Measurements from ENCODE around the gene RB1.

The RB1 gene

DNA sequence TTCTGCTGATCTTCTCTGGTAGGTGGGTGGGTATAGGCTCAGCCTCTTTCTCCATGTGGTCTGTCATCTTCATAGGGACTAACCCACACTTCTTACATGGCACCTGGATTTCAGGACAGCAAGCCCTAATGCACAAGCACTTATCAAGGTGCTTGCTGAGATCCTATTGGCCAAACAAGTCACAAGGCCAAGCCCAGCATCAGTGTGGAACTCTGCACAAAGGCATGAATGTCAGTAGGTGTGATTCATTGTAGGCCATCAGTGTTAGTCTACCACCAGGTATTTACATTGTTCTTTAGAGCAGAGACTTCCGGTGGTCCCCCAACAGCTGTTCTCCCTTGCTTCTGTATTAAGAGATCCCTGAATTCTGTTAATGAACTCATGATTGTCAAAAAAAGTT is 8.3 kb upstream of the RB1 start:
- H3K4me3 ChIP-seq (ENCODE audit: low read depth, low read length): no peak overlapping the region
- DNase-seq (ENCODE audit: low read depth): no peak

DNA sequence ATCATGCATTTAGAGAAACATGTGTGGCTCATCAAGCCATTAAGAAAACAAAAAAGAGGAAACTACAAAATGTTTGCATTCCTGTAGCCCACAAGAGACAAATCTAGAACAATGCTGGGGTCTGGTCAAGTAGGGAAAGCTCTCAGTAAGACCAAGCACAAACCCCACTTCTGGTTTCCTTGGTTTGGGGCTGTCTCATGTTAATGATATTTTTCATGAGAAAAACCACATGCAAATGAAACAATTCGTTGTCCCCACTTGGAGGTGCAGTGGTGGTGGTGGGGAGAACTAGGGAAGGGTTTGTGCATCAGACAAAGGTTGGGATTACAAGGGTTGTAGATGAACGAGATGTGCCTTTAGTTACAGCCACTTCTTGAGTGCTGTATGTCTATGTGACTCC is 7.0 kb upstream of the RB1 start:
- H3K4me3 ChIP-seq (ENCODE audit: low read depth, low read length): no peak overlapping the region
- no peak for DNase-seq (ENCODE audit: low read depth)

DNA sequence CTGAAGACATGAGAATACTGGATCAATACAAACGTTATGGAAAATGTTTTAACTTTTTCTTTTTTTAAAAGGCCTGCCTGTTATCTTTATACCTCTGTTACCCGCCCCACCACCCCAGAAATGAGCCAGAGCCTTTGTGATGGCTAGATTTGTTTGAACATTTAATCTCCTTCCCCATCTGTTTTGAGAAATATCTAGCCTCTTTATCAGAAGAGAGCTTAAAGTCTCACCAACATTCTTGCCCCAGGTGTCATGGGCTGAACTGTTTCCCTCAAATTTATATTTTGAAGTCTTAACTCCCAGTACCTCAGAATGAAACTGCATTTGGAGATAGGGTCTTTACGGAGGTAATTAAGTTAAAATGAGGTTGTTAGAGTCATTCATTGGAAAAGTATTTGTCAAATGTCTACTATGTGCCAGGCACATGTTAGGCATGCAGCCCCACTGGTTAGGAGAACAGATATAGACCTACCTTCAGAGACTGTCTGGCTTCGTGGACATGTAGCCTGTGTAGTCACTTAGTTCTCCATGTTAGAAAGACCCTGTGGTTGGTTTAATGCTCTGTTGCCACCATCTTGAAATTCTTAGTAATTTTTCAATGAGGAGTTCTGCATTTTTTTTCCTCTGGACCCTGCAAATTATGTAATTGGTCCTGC is 6.3 kb upstream of the RB1 start:
- no peak overlapping the region for H3K4me3 ChIP-seq (ENCODE audit: low read depth, low read length)
- DNase-seq (ENCODE audit: low read depth): no peak

DNA sequence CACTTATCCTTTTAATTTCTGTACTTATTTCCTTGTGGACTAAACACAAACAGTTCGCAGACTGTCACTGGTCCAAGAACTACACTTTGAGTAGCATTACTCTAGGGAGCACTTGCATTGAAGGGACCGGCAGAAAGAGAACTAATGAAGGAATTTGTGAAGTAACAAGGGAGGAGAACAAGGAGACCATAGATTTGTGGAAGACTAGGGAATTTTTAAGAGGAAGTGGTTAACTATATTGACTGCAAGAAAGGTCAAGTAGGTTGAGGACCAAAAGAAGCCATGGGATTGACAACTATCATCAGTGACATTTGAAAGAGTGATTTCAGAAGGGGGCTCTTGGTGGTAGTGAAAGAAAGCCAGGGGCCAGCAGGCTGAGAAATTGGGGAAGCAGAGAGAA is 4.0 kb upstream of the RB1 start:
- no peak for DNase-seq (ENCODE audit: low read depth)
- H3K4me3 ChIP-seq (ENCODE audit: low read depth, low read length): no peak overlapping the region

DNA sequence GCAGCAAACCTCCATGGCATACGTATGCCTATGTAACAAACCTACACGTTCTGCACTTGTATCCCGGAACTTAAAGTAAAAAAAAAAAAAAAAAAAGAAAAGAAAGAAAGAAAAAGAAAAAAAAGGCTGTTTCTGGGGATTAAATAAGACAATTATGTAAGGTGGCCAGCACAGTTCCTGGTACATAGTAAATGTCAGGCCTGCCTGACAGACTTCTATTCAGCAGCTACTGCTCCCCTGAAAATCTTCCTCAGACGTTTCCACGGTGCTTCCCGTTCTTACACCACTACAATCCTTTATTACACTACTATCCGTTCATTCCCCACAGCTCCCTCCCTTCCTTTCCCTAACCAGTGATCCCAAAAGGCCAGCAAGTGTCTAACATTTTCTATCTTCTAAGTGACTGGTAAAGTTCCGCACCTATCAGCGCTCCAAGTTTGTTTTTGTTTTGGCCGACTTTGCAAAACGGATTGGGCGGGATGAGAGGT is 636 bp upstream of the RB1 start:
- DNase-seq (ENCODE audit: low read depth): no peak
- H3K4me3 ChIP-seq (ENCODE audit: low read depth, low read length): peak overlapping the region; percentile 79

DNA sequence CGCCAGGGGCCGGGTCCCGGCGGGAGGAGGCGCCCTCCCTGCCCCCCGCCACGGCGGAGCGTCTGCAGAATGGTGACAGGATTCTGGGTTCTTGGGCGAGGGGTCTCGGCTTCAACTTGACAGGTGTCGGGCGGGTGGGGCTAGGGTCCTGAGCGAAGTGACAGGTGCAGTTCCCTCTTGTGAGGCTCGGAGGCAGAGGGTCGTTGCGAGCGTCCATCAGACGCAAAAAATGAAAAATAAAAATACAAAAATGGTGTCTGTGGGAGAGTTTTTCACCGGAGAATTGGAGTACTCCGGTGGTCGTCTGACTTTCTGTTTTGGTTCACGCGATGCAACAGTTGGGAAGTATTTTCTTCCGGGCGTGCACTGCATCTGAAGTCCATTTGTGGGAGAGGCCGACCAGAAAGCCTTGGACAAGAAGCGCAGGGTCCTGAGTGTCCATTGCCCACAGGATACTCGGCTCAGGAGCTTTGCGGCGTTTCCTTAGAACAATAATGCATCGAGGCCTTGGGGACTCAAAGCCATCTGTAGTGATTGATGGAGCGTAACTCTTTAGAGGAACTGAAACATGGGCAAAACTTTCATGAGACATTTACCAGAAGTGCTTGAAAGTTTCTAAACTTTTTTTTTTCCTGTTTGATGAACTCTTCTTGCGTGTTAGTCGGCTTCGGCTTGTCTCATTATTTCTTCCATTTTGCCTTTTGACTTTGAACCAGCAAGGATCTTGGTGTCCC is 759 bp downstream of the RB1 start:
- H3K4me3 ChIP-seq (ENCODE audit: low read depth, low read length): peak overlapping the region; percentile 79
- peak; percentile 10 for DNase-seq (ENCODE audit: low read depth)

DNA sequence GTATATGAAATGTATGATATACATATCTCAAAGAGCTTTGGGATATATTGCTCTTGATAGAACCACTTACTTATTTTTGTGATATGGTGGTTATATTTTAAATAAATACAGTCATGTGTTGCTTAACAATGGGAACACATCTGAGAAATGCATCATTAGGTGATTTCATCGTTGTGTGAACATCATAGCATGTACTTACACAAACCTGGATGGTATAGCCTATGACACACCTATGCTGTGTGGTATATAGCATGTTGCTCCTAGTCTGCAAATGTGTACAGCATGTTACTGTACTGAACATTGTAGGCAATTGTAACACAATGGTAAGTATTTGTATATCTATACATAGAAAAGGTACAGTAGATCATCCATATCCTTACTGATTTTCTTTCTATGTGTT is 7.7 kb downstream of the RB1 start:
- H3K4me3 ChIP-seq (ENCODE audit: low read depth, low read length): no peak overlapping the region
- no peak for DNase-seq (ENCODE audit: low read depth)

DNA sequence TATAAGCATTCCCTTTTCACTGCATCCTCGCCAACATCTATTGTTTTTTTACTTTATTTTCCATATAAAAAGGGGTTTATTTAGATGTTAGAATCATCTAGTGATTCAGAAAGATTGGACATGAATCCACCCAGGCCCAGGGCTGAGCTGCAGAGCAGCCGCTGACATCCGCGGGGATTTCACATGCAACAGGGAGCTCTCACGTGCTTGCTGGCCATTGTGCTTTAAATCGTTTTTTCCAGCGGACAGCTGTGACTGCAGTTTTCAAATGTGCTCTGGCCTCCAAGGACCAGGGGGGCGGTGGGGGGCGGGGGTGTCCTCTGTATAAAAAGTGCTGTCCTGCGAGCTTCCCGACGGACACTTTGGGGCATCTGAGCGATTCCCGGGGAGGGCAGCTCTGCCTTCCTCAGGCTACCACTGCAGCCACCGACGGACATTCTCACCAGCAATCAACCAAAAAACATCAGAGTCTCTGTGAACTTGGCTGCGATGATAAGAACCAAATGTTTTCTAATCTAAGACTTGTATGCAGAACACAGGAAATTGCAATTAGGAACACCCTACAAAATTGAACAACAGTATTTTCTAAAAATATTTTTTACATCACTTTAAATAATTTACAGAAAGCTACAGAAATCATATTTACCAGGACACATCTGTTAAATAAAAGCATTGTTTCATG is 12.6 kb downstream of the RB1 start:
- no peak overlapping the region for H3K4me3 ChIP-seq (ENCODE audit: low read depth, low read length)
- DNase-seq (ENCODE audit: low read depth): peak; percentile 3

DNA sequence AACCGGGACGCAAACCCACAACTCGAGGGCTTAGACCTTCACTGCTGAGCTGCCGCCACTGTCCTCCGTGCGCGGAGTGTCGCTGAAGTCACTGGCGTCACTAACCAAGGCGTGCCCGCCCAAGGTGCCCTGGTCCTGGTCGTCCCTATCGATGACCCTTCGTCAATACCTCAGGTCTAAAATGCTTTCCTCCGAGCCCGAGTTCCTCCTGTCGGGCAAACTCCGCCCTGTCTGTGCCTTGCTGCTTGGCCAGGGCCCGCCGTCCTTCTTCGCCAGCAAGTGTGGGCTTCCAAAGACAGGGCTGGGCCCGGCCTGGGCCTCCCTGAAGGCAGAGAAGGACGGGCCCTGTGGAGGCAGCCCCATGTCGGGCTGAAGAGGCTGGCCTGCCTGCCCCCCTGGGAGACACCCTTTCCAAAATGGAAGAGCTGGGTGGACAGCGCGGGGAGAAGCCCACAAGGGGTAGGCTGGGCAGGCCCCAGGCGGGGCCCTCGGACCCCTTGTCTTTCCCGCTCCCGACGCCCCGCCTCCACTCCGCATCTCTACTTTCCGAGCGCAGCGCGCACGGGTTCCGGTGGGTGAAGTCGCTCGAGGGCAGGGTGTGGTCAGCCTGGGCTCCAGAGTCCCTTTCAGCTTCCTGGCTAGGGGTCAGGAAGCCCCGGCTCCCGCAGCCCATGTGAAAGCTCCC is 13.4 kb downstream of the RB1 start:
- DNase-seq (ENCODE audit: low read depth): no peak
- H3K4me3 ChIP-seq (ENCODE audit: low read depth, low read length): no peak overlapping the region

DNA sequence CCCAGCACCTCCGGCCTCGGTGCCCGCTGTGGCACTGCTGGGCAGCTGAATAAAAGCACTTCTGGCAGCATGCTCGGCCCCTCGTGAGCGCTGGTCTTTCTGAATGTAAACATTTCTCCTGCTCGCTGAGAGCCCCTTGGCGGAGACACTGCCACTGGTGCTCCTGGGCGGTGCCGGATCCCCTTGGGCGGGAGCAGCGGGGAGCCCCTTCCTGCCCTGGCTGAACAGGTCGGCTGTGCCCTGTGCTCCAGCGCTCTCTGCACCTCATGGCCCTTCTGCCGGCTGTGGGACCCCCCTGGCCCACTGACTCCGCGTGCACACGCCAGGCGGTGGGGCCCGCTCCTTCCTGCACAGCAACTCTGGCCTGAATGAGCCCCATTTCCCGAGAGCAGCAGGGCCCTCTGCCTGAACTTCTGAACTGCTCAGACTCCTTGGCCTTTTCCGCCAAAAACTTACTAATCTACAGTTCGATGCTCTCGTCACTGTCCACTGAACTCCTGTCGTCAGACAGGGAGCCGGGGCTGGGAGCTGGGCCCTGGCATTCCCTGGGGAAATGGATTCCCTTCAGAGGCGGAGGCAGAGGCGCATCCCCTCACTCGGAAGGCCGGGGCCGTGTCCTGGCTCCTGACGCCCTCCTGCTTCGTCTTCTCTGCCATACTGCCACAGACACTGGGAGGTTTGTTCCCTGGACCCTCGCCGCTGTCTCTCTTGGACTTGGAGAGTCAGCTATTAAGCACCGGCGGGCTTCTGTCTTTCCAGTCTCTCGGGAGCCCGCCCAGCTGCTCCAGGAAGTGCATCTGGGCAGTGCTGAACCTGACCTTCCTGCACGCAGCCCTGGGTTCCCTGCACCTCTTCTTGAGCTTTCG is 14.2 kb downstream of the RB1 start:
- H3K4me3 ChIP-seq (ENCODE audit: low read depth, low read length): no peak overlapping the region
- DNase-seq (ENCODE audit: low read depth): no peak

DNA sequence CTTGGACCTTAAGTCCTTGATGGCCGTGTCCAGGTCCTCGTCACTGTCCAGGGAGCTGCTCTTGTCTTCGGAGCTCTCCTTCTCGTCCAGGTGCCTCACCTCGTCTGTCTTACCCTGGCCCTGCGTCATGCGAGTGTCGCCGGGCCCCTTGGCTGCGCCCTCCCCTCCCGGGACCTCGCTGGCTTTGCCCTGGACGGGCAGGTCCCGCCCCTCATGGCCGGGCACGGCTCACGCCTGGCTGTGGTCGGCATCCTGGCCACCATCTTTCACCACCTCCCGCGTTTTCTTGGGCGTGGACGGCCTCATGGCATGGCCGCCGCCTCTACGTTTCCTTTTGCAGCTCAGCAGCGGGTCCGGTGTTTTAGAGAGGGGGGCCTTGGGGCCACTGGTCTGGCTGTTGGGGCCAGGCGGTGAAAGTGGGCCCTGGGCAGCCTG is 14.8 kb downstream of the RB1 start:
- H3K4me3 ChIP-seq (ENCODE audit: low read depth, low read length): no peak overlapping the region
- DNase-seq (ENCODE audit: low read depth): no peak

DNA sequence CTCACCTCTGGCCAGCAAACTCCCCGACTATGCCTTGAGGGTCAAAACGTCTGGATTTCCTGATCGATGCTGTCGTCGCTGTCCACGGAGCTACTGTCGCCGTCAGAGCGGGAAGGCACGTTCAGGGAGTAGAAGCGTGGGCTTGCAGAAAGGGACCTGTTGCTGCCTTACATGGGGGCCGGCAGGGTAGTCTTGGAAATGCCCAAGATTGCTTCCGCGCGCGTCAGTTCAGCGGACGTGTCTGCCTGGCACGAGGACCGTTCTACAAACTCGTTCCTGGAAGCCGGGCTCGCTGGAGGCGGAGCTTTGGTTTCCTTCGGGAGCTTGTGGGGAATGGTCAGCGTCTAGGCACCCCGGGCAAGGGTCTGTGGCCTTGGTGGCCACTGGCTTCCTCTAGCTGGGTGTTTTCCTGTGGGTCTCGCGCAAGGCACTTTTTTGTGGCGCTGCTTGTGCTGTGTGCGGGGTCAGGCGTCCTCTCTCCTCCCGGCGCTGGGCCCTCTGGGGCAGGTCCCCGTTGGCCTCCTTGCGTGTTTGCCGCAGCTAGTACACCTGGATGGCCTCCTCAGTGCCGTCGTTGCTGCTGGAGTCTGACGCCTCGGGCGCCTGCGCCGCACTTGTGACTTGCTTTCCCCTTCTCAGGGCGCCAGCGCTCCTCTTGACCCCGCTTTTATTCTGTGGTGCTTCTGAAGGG is 15.4 kb downstream of the RB1 start:
- no peak overlapping the region for H3K4me3 ChIP-seq (ENCODE audit: low read depth, low read length)
- DNase-seq (ENCODE audit: low read depth): no peak

DNA sequence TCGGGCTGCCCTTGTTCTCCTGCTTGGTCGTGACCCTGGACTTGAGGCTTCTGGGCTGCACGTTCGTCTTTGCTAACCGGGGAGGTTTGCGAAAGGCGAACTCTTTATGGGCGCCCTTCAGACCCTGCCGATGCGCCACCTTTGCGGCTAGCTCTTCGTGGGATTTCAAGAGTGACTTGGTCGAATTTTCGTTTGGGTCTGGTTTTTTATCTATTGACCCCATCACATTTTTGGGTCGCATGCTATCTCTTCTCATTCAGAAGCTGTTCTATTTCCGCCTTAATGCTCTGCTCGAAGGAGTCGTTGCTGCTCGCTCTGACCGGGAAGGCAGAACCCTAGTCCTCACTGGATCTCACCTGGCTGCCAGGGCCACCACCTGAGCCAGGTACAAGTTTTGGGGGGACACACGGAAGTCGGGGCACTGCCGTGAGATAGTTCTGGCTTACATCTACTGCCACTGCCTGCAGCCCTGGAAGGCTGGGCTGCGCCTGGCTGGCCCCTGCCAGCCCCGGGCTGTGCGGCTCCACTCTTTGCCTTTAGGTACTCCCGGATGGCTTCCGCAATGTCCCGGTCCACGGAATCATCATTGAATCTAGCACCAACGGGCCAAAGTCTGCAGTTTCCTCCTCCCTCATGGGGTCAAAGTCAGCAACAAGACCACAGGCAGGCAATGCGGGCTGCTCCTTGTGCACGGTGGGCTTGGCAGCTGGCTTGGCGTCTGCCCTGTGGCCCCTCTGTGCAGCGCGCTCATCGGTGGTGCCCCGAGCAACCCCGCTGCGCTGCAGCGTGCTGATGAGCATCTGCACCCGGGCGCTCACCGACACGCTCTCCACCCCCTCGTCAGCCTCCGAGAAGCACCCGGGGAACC is 16.2 kb downstream of the RB1 start:
- no peak overlapping the region for H3K4me3 ChIP-seq (ENCODE audit: low read depth, low read length)
- DNase-seq (ENCODE audit: low read depth): no peak

DNA sequence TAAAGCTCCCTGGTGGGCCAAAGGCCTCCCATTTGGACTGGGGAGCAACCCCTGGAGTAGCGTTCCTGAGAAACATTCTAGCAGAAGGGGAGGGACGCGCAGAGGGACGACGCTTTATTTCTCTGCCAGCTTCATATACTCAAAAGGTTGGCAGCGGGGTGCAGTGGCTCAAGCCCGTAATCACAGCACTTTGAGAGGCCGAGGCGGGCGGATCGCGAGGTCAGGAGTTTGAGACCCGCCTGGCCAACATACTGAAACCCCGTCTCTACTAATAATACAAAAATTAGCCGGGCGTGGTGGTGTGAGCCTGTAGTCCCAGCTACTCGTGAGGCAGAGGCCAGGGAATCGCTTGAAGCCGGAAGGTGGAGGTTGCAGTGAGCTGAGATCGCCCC is 16.8 kb downstream of the RB1 start:
- no peak overlapping the region for H3K4me3 ChIP-seq (ENCODE audit: low read depth, low read length)
- DNase-seq (ENCODE audit: low read depth): no peak

DNA sequence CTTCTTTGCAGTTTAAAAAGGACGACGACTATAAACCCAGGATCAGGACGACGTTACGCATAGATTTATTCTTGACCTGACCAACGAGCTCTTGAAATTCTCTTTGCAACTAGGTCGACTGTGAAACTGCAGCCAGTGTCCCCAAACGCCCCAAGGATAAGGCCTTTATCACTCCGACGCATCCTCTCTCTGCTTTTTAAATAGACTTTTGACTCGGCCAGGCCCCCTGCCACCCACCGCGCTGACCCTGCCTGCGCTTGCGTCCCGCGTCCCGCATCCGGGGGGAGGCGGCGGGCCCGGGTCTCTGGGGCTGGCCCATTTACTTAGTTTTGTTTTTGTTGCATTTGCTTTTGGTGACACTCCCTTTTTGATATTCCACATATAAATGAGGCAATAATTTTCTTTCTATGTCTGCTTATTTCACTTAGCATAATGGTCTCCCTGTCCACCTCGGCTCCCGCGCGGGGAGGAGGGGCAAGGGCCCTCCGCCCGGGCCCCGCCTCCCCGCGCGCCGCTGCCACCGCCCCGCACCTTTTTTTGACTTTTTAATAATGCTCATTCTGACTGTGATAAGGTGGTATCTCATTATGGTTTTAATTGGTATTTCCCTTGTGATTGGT is 17.4 kb downstream of the RB1 start:
- no peak for DNase-seq (ENCODE audit: low read depth)
- H3K4me3 ChIP-seq (ENCODE audit: low read depth, low read length): no peak overlapping the region

DNA sequence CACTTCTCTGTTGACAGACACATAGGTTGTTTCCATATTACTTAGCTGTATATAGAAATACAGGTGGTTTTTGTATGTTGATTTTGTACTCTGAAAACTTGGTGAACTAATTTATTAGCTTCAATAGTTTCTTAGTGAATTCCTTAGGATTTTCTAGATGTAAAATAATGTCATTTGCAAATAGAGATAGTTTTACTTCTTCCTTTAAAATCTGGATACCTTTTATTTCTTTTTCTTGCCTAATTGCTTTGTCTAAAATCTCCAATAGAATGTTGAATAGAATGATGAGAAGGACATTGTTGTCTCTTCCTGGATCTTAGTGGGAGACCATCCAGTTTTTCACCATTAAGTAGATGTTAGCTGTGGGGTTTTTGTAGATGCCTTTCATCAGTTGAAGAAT is 18.7 kb downstream of the RB1 start:
- H3K4me3 ChIP-seq (ENCODE audit: low read depth, low read length): no peak overlapping the region
- no peak for DNase-seq (ENCODE audit: low read depth)

DNA sequence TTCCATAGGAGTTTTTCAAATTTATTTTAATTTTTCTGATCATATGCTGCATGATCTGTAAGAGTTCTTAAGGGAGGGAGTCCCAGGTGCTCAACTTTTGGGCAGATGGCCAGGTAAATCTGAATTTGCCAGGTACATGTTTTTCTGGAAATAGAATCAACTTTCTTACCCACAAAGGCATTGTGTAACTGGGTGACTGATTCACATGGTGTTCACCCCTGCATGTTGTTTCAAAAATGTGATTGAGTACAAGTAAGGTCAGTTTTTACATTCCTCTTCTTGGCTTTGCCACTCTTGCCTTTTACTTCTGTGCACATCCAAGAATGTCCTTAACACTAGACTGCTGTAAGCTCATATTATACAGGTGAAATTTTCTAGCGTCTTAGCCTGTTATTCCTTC is 30.4 kb downstream of the RB1 start:
- H3K4me3 ChIP-seq (ENCODE audit: low read depth, low read length): no peak overlapping the region
- peak; percentile 25 for DNase-seq (ENCODE audit: low read depth)

All from skeletal muscle cell (primary cell).